HUES48 (cell line): ENCODE measurements around the gene TRAPPC12.
"Not testable (repeated sequence)": the region's sequence is repeated elsewhere in the genome, so short reads cannot be mapped to it uniquely, and the experiment has no call there.

Experiments used
- H3K27ac ChIP-seq: one replicate; pipeline ENCODE4 v1.7.0; 2013; ENCODE audit warnings: low read depth, low read length, inconsistent platforms
- H3K27me3 ChIP-seq: 2 replicates; pipeline ENCODE4 v1.6.1; 2013; ENCODE audit warnings: mild to moderate bottlenecking, low read length; ENCODE audit not compliant: control insufficient read depth, insufficient read depth
- H3K36me3 ChIP-seq: 2 replicates; pipeline ENCODE4 v1.6.1; 2013; ENCODE audit warnings: low read length; ENCODE audit not compliant: control insufficient read depth, insufficient read depth
- H3K4me1 ChIP-seq: 2 replicates; pipeline ENCODE4 v1.6.1; 2013; ENCODE audit warnings: mild to moderate bottlenecking, low read length; ENCODE audit not compliant: control insufficient read depth, insufficient read depth
- H3K4me3 ChIP-seq: 2 replicates; pipeline ENCODE4 v1.5.1; 2013; ENCODE audit warnings: mild to moderate bottlenecking, low read depth, low read length
- H3K9ac ChIP-seq: 2 replicates; pipeline ENCODE4 v1.6.1; 2013; ENCODE audit warnings: mild to moderate bottlenecking, low read depth, low read length, moderate library complexity
- H3K9me3 ChIP-seq: 2 replicates; pipeline ENCODE4 v1.6.1; 2013; ENCODE audit warnings: low read length; ENCODE audit not compliant: control insufficient read depth, insufficient read depth

TRAPPC12 gene

GRCh38 chr2:3345621-3346020, 33.9 kb upstream of the TRAPPC12 start:
- Histone ChIP-seq H3K27me3 (no peaks in the 10 kb centered on the region), H3K27ac (no peak overlapping the region), H3K9me3 (no peaks in the 10 kb centered on the region), H3K4me3 (no peak overlapping the region), H3K9ac (no peak overlapping the region), H3K36me3 (0 out of 2 replicates have a peak, but pooled peaks cover 5% of the 10 kb centered on the region), H3K4me1 (no peaks in the 10 kb centered on the region; the same call in 1 of the 2 replicates)

- no peak overlapping the region for H3K9ac ChIP-seq
- H3K9me3 ChIP-seq = no peaks in the 10 kb centered on the region
- peaks cover 18% of the 10 kb centered on the region for H3K36me3 ChIP-seq
- no peak overlapping the region for H3K4me3 ChIP-seq
- H3K27me3 ChIP-seq = no peaks in the 10 kb centered on the region
- H3K4me1 ChIP-seq = no peaks in the 10 kb centered on the region; the same call in 1 of the 2 replicates
- H3K27ac ChIP-seq = no peak overlapping the region
Measured at GRCh38 chr2:3348767-3349166, 30.7 kb upstream of the TRAPPC12 start.

- H3K4me1 ChIP-seq = no peaks in the 10 kb centered on the region; the same call in 1 of the 2 replicates
- no peak overlapping the region for H3K27ac ChIP-seq
- H3K27me3 ChIP-seq = no peaks in the 10 kb centered on the region
- H3K36me3 ChIP-seq = peaks cover 23% of the 10 kb centered on the region
- H3K4me3 ChIP-seq = no peak overlapping the region
- H3K9me3 ChIP-seq = no peaks in the 10 kb centered on the region
- H3K9ac ChIP-seq = no peak overlapping the region; the same call in 1 of the 2 replicates
Measured at GRCh38 chr2:3349211-3349693, 30.2 kb upstream of the TRAPPC12 start.

GRCh38 chr2:3354986-3355385, 24.5 kb upstream of the TRAPPC12 start:
- Histone ChIP-seq H3K27me3 (no peaks in the 10 kb centered on the region), H3K27ac (no peak overlapping the region), H3K9me3 (no peaks in the 10 kb centered on the region), H3K4me1 (0 out of 2 replicates have a peak, but pooled peaks cover 3% of the 10 kb centered on the region), H3K4me3 (no peak overlapping the region), H3K9ac (no peak overlapping the region), H3K36me3 (peaks cover 23% of the 10 kb centered on the region)

- Histone ChIP-seq H3K4me1 (0 out of 2 replicates have a peak, but pooled peaks cover 3% of the 10 kb centered on the region), H3K27ac (no peak overlapping the region), H3K4me3 (no peak overlapping the region), H3K27me3 (no peaks in the 10 kb centered on the region), H3K9me3 (no peaks in the 10 kb centered on the region), H3K36me3 (peaks cover 23% of the 10 kb centered on the region), H3K9ac (no peak overlapping the region)
Measured at GRCh38 chr2:3355951-3356569, 23.4 kb upstream of the TRAPPC12 start.

- Histone ChIP-seq H3K4me3 (no peak overlapping the region), H3K27ac (no peak overlapping the region), H3K9ac (no peak overlapping the region), H3K27me3 (no peaks in the 10 kb centered on the region), H3K36me3 (peaks cover 23% of the 10 kb centered on the region), H3K9me3 (no peaks in the 10 kb centered on the region), H3K4me1 (0 out of 2 replicates have a peak, but pooled peaks cover 3% of the 10 kb centered on the region)
Measured at GRCh38 chr2:3356799-3357198, 22.7 kb upstream of the TRAPPC12 start.

- not testable (repeated sequence) for H3K9me3 ChIP-seq, H3K27ac ChIP-seq, H3K4me1 ChIP-seq, H3K4me3 ChIP-seq, H3K9ac ChIP-seq, H3K27me3 ChIP-seq
- H3K36me3 ChIP-seq = peaks cover 20% of the 10 kb centered on the region
Measured at GRCh38 chr2:3357446-3357845, 22.0 kb upstream of the TRAPPC12 start.

- no peak overlapping the region for H3K9ac ChIP-seq
- no peaks in the 10 kb centered on the region for H3K9me3 ChIP-seq
- H3K4me1 ChIP-seq = peaks cover 6% of the 10 kb centered on the region; the same call in 1 of the 2 replicates
- H3K27me3 ChIP-seq = no peaks in the 10 kb centered on the region
- peaks cover 18% of the 10 kb centered on the region for H3K36me3 ChIP-seq
- H3K27ac ChIP-seq = no peak overlapping the region
- H3K4me3 ChIP-seq = no peak overlapping the region
Measured at GRCh38 chr2:3357926-3358325, 21.6 kb upstream of the TRAPPC12 start.

GRCh38 chr2:3361518-3362389, 17.7 kb upstream of the TRAPPC12 start:
- H3K27ac ChIP-seq = no peak overlapping the region
- H3K9ac ChIP-seq = no peak overlapping the region
- H3K27me3 ChIP-seq = no peaks in the 10 kb centered on the region
- no peaks in the 10 kb centered on the region for H3K36me3 ChIP-seq
- no peaks in the 10 kb centered on the region for H3K9me3 ChIP-seq
- peaks cover 5% of the 10 kb centered on the region; the same call in 1 of the 2 replicates for H3K4me1 ChIP-seq
- H3K4me3 ChIP-seq = no peak overlapping the region

GRCh38 chr2:3365219-3365618, 14.3 kb upstream of the TRAPPC12 start:
- no peaks in the 10 kb centered on the region for H3K9me3 ChIP-seq
- peaks cover 5% of the 10 kb centered on the region; the same call in 1 of the 2 replicates for H3K4me1 ChIP-seq
- H3K36me3 ChIP-seq = no peaks in the 10 kb centered on the region
- H3K9ac ChIP-seq = no peak overlapping the region
- no peaks in the 10 kb centered on the region for H3K27me3 ChIP-seq
- no peak overlapping the region for H3K4me3 ChIP-seq
- peak overlapping the region; percentile 7 for H3K27ac ChIP-seq

GRCh38 chr2:3368261-3368722, 11.2 kb upstream of the TRAPPC12 start:
- H3K27ac ChIP-seq = no peak overlapping the region
- no peaks in the 10 kb centered on the region for H3K36me3 ChIP-seq
- no peak overlapping the region for H3K9ac ChIP-seq
- no peak overlapping the region for H3K4me3 ChIP-seq
- no peaks in the 10 kb centered on the region for H3K9me3 ChIP-seq
- H3K27me3 ChIP-seq = no peaks in the 10 kb centered on the region
- H3K4me1 ChIP-seq = 0 out of 2 replicates have a peak, but pooled peaks cover 3% of the 10 kb centered on the region
